ENCODE data around the gene FKBP4.

GRCh38 chr12:2753536-2753935 lies 41.2 kb upstream of the FKBP4 start:
- TF ChIP-seq GABPA (IDR thresholded peaks at IDR 0.05; ENCODE audit: low read depth), result no peak
- TF ChIP-seq CTCF (IDR thresholded peaks at IDR 0.05; ENCODE audit: insufficient read depth, low read length), result no peak
- no peak for TF ChIP-seq SPI1 (IDR thresholded peaks at IDR 0.05; ENCODE audit: borderline replicate concordance, low read depth)
- no peak for TF ChIP-seq POLR2AphosphoS5 (IDR thresholded peaks at IDR 0.05; ENCODE audit: low read depth)

All from HL-60 (cell line).